H9 (cell line): ENCODE data around the gene ANK3. TPM values are rescaled to one million over a fixed set of nuclear protein-coding genes. Genes with fewer than 3 reads are reported as not detected.

ENCODE experiments used
- DNase-seq: peaks from one replicate; pipeline ENCODE4 v3.0.0-alpha.2; 2017
- H2AFZ ChIP-seq: one replicate; pipeline ENCODE4 v1.6.1; 2013; ENCODE audit warnings: mild to moderate bottlenecking, low read length, control low read depth, moderate library complexity
- H2AK5ac ChIP-seq: 2 replicates; pipeline ENCODE4 v1.6.1; 2013; ENCODE audit warnings: low read length, control low read depth, mixed read lengths; ENCODE audit not compliant: insufficient read length
- H2BK120ac ChIP-seq: one replicate; pipeline ENCODE4 v1.6.1; 2013; ENCODE audit warnings: low read depth, mild to moderate bottlenecking, low read length, control low read depth, inconsistent platforms; ENCODE audit not compliant: poor library complexity, severe bottlenecking
- H2BK12ac ChIP-seq: 2 replicates; pipeline ENCODE4 v1.6.1; 2013; ENCODE audit warnings: low read length, control low read depth, mixed read lengths, low read depth; ENCODE audit not compliant: insufficient read length
- H2BK15ac ChIP-seq: 2 replicates; pipeline ENCODE4 v1.6.1; 2013; ENCODE audit warnings: low read depth, low read length, control low read depth
- H2BK20ac ChIP-seq: one replicate; pipeline ENCODE4 v1.6.1; 2013; ENCODE audit warnings: low read depth, mild to moderate bottlenecking, low read length, control low read depth, inconsistent platforms; ENCODE audit not compliant: poor library complexity, severe bottlenecking
- H2BK5ac ChIP-seq: 2 replicates; pipeline ENCODE4 v1.6.1; 2013; ENCODE audit warnings: low read length, control low read depth, mixed read lengths; ENCODE audit not compliant: insufficient read length
- H3K14ac ChIP-seq: 2 replicates; pipeline ENCODE4 v1.6.1; 2013; ENCODE audit warnings: low read length, control low read depth; ENCODE audit not compliant: insufficient read depth
- H3K18ac ChIP-seq: 2 replicates; pipeline ENCODE4 v1.6.1; 2013; ENCODE audit warnings: low read depth, mild to moderate bottlenecking, mixed read lengths, low read length, control low read depth; ENCODE audit not compliant: insufficient read length
- H3K23ac ChIP-seq: 2 replicates; pipeline ENCODE4 v1.6.1; 2013; ENCODE audit warnings: low read length, control low read depth, mixed read lengths, low read depth; ENCODE audit not compliant: insufficient read length
- H3K23me2 ChIP-seq: 2 replicates; pipeline ENCODE4 v1.6.1; 2013; ENCODE audit warnings: low read depth, mild to moderate bottlenecking, mixed read lengths, low read length, control low read depth; ENCODE audit not compliant: insufficient read length, poor library complexity, severe bottlenecking
- H3K27ac ChIP-seq: 2 replicates; pipeline ENCODE4 v1.5.1; 2013; ENCODE audit warnings: low read length, control low read depth, mixed read lengths, low read depth; ENCODE audit not compliant: insufficient read length
- H3K27me3 ChIP-seq: 2 replicates; pipeline ENCODE4 v1.6.1; 2013; ENCODE audit warnings: low read length, control low read depth, inconsistent platforms; ENCODE audit not compliant: insufficient read depth
- H3K4ac ChIP-seq: 2 replicates; pipeline ENCODE4 v1.6.1; 2013; ENCODE audit warnings: low read depth, mild to moderate bottlenecking, control low read depth, inconsistent platforms, low read length, moderate library complexity
- H3K4me1 ChIP-seq: 2 replicates; pipeline ENCODE4 v1.6.1; 2013; ENCODE audit warnings: low read length, control low read depth, inconsistent platforms; ENCODE audit not compliant: insufficient read depth
- H3K4me2 ChIP-seq: 2 replicates; pipeline ENCODE4 v1.6.1; 2013; ENCODE audit warnings: low read length, control low read depth, mixed read lengths; ENCODE audit not compliant: insufficient read length, insufficient read depth
- H3K56ac ChIP-seq: 2 replicates; pipeline ENCODE4 v1.6.1; 2013; ENCODE audit warnings: low read depth, mild to moderate bottlenecking, mixed read lengths, low read length, control low read depth; ENCODE audit not compliant: insufficient read length
- H3K79me1 ChIP-seq: 2 replicates; pipeline ENCODE4 v1.6.1; 2013; ENCODE audit warnings: low read depth, mild to moderate bottlenecking, moderate library complexity, low read length, control low read depth, inconsistent platforms; ENCODE audit not compliant: insufficient read depth, poor library complexity, severe bottlenecking
- H3K79me2 ChIP-seq: 2 replicates; pipeline ENCODE4 v1.6.1; 2013; ENCODE audit warnings: low read length, control low read depth, inconsistent platforms; ENCODE audit not compliant: insufficient read depth
- H3K9ac ChIP-seq: 2 replicates; pipeline ENCODE4 v1.6.1; 2013; ENCODE audit warnings: low read length, control low read depth, mixed read lengths; ENCODE audit not compliant: insufficient read length; ENCODE audit errors: extremely low read depth
- H3K9me3 ChIP-seq: one replicate; pipeline ENCODE4 v1.6.1; 2013; ENCODE audit warnings: low read depth, low read length, inconsistent platforms; ENCODE audit not compliant: control insufficient read depth
- H3T11ph ChIP-seq: one replicate; pipeline ENCODE4 v1.6.1; 2013; ENCODE audit warnings: mild to moderate bottlenecking, low read length, control low read depth, inconsistent platforms
- H4K20me1 ChIP-seq: one replicate; pipeline ENCODE4 v1.6.1; 2013; ENCODE audit not compliant: control insufficient read depth, insufficient read length, insufficient read depth
- H4K5ac ChIP-seq: 2 replicates; pipeline ENCODE4 v1.6.1; 2013; ENCODE audit warnings: low read depth, mild to moderate bottlenecking, mixed read lengths, low read length, control low read depth; ENCODE audit not compliant: insufficient read length
- H4K8ac ChIP-seq: replicated peaks from 2 replicates; pipeline ENCODE4 v1.6.1; 2013; ENCODE audit warnings: low read length, control low read depth, mixed read lengths, low read depth; ENCODE audit not compliant: insufficient read length
- H4K91ac ChIP-seq: 2 replicates; pipeline ENCODE4 v1.6.1; 2013; ENCODE audit warnings: low read depth, mild to moderate bottlenecking, moderate library complexity, mixed read lengths, low read length, control low read depth; ENCODE audit not compliant: insufficient read length
- H3K27ac Mint-ChIP-seq, 3 experiments: 2 replicates in 2 of 3; 3 replicates in 1 of 3; pipeline ENCODE4 v1.8.0; 2020 to 2021; ENCODE audit warnings: mixed read lengths in 3 of 3, mild to moderate bottlenecking in 1 of 3, moderate library complexity in 1 of 3
- H3K27me3 Mint-ChIP-seq: 2 replicates; pipeline ENCODE4 v1.8.0; 2021; ENCODE audit warnings: low read depth, mild to moderate bottlenecking, moderate library complexity, mixed read lengths
- H3K36me3 Mint-ChIP-seq, 3 experiments: 2 replicates in 2 of 3; 3 replicates in 1 of 3; pipeline ENCODE4 v1.8.0; 2020 to 2021; ENCODE audit warnings: low read depth in 3 of 3, mixed read lengths in 3 of 3; ENCODE audit not compliant: insufficient read depth in 1 of 3
- H3K4me1 Mint-ChIP-seq, 2 experiments: 2 replicates each; pipeline ENCODE4 v1.8.0; 2020; ENCODE audit warnings: mixed read lengths in 2 of 2
- H3K4me3 Mint-ChIP-seq, 2 experiments: 2 replicates in 1 of 2; 3 replicates in 1 of 2; pipeline ENCODE4 v1.8.0; 2020 to 2021; ENCODE audit warnings: mild to moderate bottlenecking in 2 of 2, mixed read lengths in 2 of 2, moderate library complexity in 1 of 2
- H3K9me3 Mint-ChIP-seq, 2 experiments: 2 replicates in 1 of 2; 3 replicates in 1 of 2; pipeline ENCODE4 v1.8.0; 2020; ENCODE audit warnings: mild to moderate bottlenecking in 2 of 2, mixed read lengths in 2 of 2, moderate library complexity in 1 of 2
- CTCF ChIP-seq: fragments of 200-600 bp; sonication (generic); conservative IDR thresholded peaks from 3 replicates; pipeline ENCODE4 v1.8.0; 2021; ENCODE audit warnings: antibody characterized with exemption, mild to moderate bottlenecking
- WGBS: extraction: QIAGEN DNeasy Blood & Tissue Kit; methylation state at CpG from one replicate; pipeline ENCODE4 v1.1.7; 2013; ENCODE audit warnings: missing lambda C conversion rate, low lambda C conversion rate, mixed read lengths; ENCODE audit not compliant: insufficient read length; ENCODE audit errors: extremely low coverage; 5-methylcytosine and 5-hydroxymethylcytosine counted together
- total RNA-seq: library from RNA; stranded (reverse); gene quantifications from 2 replicates; pipeline ENCODE4 v1.2.1, GENCODE V29; 2021

The ANK3 gene
- total RNA-seq, 1 experiment from 2014 or later = 59.6 TPM

DNA sequence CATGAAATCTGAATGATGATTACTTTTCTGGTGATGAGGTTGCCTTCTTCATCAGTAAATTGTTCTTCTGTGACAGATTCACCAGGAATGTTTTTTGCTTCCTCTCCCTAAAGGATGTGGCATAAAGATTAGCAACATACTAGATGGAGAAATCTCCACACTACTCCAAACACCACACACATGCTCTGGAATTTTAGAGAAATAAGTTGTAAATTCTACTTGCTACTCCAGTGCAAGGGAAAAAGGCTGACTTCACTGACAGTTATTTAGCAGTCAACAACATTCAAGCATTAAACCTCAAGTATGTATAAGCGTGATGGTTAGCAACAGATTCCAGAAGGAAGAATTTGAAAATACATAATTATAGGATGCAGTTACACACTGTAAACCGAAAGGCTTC lies 345.4 kb downstream of the ANK3 start:
- Mint-ChIP-seq H3K27me3 (no peaks in the 10 kb centered on the region), H3K4me1 (peaks cover 17 to 29% of the 10 kb centered on the region in 2 experiments), H3K9me3 (no peaks in the 10 kb centered on the region; a peak in 1 of 5 replicates), H3K4me3 (no peak overlapping the region), H3K27ac (peak overlapping the region in 1 of 3 experiments; percentile 46; a peak in 1 of 7 replicates), H3K36me3 (no peaks in the 10 kb centered on the region; a peak in 1 of 7 replicates)
- Histone ChIP-seq H3K4me2 (no peak overlapping the region), H2BK15ac (no peak overlapping the region), H3K9ac (no peak overlapping the region), H2BK120ac (no peak overlapping the region), H3K79me2 (no peaks in the 10 kb centered on the region), H3K23me2 (no peaks in the 10 kb centered on the region), H3K9me3 (no peaks in the 10 kb centered on the region), H4K20me1 (no peaks in the 10 kb centered on the region), H3K23ac (no peak overlapping the region), H2BK12ac (no peak overlapping the region), H2AK5ac (no peak overlapping the region), H4K8ac (no peak overlapping the region), H3K27me3 (no peaks in the 10 kb centered on the region), H2BK20ac (no peak overlapping the region), H4K91ac (no peak overlapping the region), H3T11ph (no peak overlapping the region), H3K18ac (no peak overlapping the region), H3K4me1 (no peaks in the 10 kb centered on the region), H2BK5ac (no peak overlapping the region), H4K5ac (no peak overlapping the region), H2AFZ (no peak overlapping the region), H3K14ac (no peak overlapping the region), H3K27ac (no peak overlapping the region), H3K56ac (no peak overlapping the region), H3K79me1 (no peaks in the 10 kb centered on the region), H3K4ac (no peak overlapping the region)
- no peak for TF ChIP-seq CTCF
- no peak for DNase-seq
- no CpG with 5 or more reads among the region's 2 CpGs for WGBS
